Measurements from ENCODE around the gene PIK3R1. TPM values are rescaled to one million over a fixed set of nuclear protein-coding genes. Genes with fewer than 3 reads are reported as not detected.
A peak's percentile ranks its signal among the peaks of the same experiment; 100 is the strongest.

The PIK3R1 gene
- total RNA-seq, 2 donors from 2014 or later: 71.6 to 81.2 TPM

GRCh38 chr5:68249520-68249919 is 34.0 kb downstream of the PIK3R1 start:
- Histone ChIP-seq H3K27me3 (replicated peaks; ENCODE audit: insufficient read depth) (no peaks in the 10 kb centered on the region), H3K36me3 (no peaks in the 10 kb centered on the region), H3K4me3 (no peak overlapping the region), H3K27ac (no peak overlapping the region), H3K4me1 (replicated peaks) (peaks cover 9% of the 10 kb centered on the region), H3K9me3 (no peaks in the 10 kb centered on the region)
- TF ChIP-seq POLR2A (IDR thresholded peaks at IDR 0.05): no peak
- no peak for TF ChIP-seq CTCF (IDR thresholded peaks at IDR 0.05)
- no peak for TF ChIP-seq POLR2AphosphoS5 (IDR thresholded peaks at IDR 0.05)
- no peak for DNase-seq (ENCODE audit: low spot score)
- intact Hi-C loops (cut with DNase I): no loop called here
- 86% methylated on average over 2 of the region's 2 CpGs for WGBS

DNA sequence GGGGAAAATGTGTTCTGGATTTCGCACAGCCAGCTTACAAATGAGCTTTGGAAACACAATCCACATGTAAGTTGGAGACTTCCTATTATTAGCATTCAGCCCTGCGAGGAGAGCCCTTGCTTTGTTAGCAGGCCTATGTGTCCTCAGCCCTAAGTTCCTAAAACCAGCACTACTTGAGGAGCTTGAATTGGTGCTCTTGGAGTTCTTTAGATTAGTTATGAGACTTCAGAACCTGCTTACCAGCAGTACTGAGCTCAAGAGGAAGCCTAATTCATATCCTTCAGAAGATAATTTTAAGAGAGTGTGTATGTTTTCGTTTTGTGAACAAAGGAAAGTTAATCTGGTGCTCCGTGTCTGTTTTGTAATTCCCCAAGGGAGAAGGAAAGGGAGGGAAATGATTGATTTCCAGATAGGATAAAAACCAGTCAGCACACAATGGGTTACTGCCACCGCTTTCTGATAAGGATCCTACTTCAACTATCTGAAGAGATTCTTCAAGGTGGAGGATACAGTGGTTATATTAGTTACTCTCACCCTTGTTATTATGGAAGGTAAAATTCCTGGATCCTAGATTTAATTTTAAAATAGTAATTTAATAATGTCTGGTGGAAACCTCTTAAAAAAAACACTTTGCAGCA is 35.2 kb downstream of the PIK3R1 start:
- TF ChIP-seq CTCF (IDR thresholded peaks at IDR 0.05) (no peak), POLR2A (IDR thresholded peaks at IDR 0.05) (no peak), POLR2AphosphoS5 (IDR thresholded peaks at IDR 0.05) (no peak)
- intact Hi-C loops (cut with DNase I): loop anchor here (5.0 to 10.0 kb wide), 5 partner anchors 33 to 796 kb away; partner anchors contain the start of gene PIK3R1
- peak overlapping the region; percentile 27 to 36 for H3K27ac ChIP-seq
- H3K4me3 ChIP-seq: no peak overlapping the region
- H3K27me3 ChIP-seq (replicated peaks; ENCODE audit: insufficient read depth): no peaks in the 10 kb centered on the region
- WGBS: 52% methylated on average over 5 of the region's 5 CpGs
- peaks cover 9% of the 10 kb centered on the region for H3K4me1 ChIP-seq (replicated peaks)
- H3K36me3 ChIP-seq: no peaks in the 10 kb centered on the region
- no peaks in the 10 kb centered on the region for H3K9me3 ChIP-seq
- DNase-seq (ENCODE audit: low spot score): no peak

DNA sequence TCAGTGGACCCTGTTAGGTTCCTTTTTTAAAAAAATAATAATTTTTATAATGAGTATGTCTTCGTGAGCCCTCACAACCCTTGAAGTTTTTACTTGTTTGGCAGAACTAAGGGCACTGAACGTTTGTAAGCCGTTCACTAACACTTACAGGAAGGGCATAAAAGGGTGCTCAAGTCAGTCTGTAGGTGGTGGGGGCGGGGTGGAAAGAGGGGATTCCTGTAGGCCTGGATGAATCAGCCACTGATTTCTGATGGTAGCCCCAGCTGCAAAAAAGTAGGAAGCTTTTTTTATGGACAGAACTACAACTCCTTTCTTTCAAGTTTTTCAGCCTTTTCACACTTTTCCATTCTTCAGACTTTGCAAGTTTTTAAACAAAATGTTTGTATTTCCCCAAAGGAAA is 35.8 kb downstream of the PIK3R1 start:
- peak overlapping the region; percentile 27 to 36 for H3K27ac ChIP-seq
- H3K27me3 ChIP-seq (replicated peaks; ENCODE audit: insufficient read depth): no peaks in the 10 kb centered on the region
- WGBS: 26% methylated on average over 4 of the region's 4 CpGs
- TF ChIP-seq POLR2AphosphoS5 (IDR thresholded peaks at IDR 0.05) (no peak), CTCF (IDR thresholded peaks at IDR 0.05) (no peak), POLR2A (IDR thresholded peaks at IDR 0.05) (no peak)
- no peaks in the 10 kb centered on the region for H3K36me3 ChIP-seq
- intact Hi-C loops (cut with DNase I): loop anchor here (5.0 to 10.0 kb wide), 5 partner anchors 34 to 797 kb away; partner anchors contain the start of gene PIK3R1
- no peak for DNase-seq (ENCODE audit: low spot score)
- no peaks in the 10 kb centered on the region for H3K9me3 ChIP-seq
- no peak overlapping the region for H3K4me3 ChIP-seq
- H3K4me1 ChIP-seq (replicated peaks): peaks cover 9% of the 10 kb centered on the region

DNA sequence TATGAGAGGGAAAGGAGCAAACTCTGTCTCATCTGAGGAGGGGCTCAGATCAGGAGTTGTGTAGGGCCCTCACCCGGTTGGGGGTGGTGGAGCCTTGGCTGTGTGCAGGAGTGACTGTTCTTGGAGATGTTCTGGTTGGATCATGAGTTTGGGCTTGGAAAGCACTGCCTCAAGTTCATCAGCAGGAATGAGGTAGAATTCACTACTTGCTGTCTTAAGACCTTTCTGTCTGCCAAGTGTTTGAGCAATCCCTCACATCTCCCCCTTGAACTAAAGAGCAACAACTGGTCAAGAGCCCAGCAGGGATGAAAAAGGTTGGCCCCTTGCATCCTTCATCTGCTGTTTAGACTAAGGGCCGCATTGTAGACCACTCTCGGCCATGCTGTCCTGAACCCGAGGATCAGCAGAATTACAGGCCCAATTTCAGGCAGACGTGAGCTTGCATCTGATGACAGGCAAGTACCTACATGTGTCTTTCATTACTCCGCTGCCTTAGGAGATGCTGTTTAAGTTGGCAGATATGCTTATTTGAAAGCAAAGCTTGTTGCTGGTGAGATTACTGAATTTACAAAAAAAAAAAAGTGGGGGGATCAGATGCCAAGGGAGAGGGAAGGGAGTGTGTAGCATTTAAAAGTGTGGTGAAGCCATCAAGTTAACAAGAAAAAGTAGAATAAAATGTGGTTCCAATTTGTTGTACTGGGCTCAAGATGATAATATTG is 36.4 kb downstream of the PIK3R1 start:
- WGBS: 26% methylated on average over 6 of the region's 6 CpGs
- peaks cover 9% of the 10 kb centered on the region for H3K4me1 ChIP-seq (replicated peaks)
- H3K9me3 ChIP-seq: no peaks in the 10 kb centered on the region
- peak overlapping the region; percentile 27 to 36 for H3K27ac ChIP-seq
- no peaks in the 10 kb centered on the region for H3K27me3 ChIP-seq (replicated peaks; ENCODE audit: insufficient read depth)
- TF ChIP-seq POLR2AphosphoS5 (IDR thresholded peaks at IDR 0.05) (peak; percentile 17), CTCF (IDR thresholded peaks at IDR 0.05) (no peak), POLR2A (IDR thresholded peaks at IDR 0.05) (no peak)
- no peaks in the 10 kb centered on the region for H3K36me3 ChIP-seq
- no peak overlapping the region for H3K4me3 ChIP-seq
- intact Hi-C loops (cut with DNase I): loop anchor here (2.0 to 10.0 kb wide), 6 partner anchors 35 to 1005 kb away; partner anchors contain the start of gene PIK3R1
- DNase-seq (ENCODE audit: low spot score): peak; percentile 24

Measured in prostate gland (tissue), 2 donors.